Measurements from ENCODE around the gene RGL2.

The RGL2 gene

DNA sequence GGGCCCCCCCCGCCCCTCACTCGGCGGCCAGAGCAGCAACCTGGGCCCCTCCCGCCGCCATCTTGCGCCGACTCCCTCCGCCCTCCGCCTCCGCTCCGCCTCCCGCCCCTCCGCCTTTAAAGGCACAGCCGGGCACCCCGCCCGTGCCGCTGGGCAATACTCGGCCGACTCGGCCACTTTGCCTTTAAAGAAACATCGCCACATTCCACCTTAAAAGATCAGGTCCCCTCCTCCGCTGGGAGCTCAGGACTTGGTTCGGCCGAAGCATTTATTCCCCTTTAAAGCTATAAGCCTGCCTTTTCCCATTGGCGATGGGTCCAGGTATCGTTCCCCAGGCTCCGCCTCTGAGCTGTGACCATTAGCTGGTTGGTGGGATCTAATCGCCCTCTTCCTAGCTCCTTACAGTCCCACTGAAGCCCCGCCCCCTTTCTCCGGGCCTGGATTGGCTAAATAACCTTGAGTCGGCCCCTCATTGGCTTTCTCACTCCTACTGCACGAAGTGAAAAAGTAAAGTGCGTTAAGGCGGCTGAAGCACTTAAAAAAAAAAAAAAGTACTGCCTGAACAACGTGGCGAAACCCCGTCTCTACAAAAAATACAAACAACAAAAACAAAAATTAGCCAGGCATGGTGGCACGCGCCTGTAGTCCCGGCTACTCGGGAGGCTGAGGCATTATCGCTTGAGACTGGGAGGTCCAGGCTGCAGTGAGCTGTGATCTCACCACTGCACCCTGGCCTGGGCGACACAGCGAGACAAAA lies 19.1 kb upstream of the RGL2 start, which contains the start of gene ZBTB22:
ZBTB22 (minus strand) TSS at position 76 of the 757 bp plus-strand sequence. CDS start 828 bp downstream, outside the sequence.
- peak; percentile 97 for DNase-seq (ENCODE audit: insufficient read length, low spot score)
- peak; percentile 82 for FAIRE-seq

DNA sequence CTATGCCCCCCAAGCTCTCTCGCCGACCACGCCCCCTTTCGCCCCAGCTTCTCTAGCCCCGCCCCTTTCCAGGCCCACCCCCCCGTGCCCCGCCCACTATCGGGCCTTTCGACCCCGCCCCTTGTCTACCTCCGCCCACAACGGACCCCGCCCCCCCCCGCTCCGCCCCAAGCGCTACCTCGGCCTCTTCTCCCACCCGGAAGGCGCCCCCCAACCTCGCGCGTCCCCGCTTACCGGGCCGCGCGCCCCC lies 18.6 kb upstream of the RGL2 start:
- DNase-seq (ENCODE audit: insufficient read length, low spot score) (no peak), FAIRE-seq (no peak)

DNA sequence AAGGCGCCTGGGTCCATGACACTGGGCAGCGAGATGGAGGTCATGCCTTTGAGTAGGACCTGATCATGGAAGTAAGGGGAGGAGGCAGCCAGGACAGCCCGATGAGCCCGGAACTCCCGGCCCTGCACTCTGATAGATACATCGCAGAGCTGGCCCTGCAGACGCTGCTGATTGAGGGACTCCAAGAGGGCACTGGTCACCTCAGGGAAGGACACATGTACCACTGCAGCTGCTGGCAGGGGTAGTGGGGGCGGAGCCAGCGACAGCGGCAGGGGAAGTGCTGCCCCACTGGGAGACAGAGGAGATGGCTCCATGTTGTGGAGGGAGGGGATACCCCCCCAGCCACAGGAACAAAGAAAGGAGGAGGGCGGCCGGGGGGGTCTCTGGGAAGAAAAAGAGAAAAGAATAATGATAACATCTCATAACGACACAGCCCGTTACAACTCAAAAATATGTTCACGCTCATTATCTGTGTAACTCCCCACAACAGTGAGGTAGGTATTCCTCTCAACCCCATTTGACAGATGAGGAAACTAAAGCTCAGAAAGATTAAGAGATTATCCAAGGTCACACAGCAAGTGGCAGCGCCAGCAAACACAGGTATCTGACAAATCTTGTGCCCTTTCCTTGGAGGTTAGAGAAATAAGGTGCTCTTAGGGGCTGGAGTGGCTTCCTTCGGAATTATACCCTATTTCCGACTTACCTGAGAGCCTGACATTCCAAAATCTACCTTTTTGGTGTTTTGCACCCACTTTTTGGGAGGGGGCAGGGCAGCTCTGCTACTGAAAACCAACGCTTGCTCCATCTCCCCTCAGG lies 18.1 kb upstream of the RGL2 start:
- FAIRE-seq (no peak), DNase-seq (ENCODE audit: insufficient read length, low spot score) (no peak)

DNA sequence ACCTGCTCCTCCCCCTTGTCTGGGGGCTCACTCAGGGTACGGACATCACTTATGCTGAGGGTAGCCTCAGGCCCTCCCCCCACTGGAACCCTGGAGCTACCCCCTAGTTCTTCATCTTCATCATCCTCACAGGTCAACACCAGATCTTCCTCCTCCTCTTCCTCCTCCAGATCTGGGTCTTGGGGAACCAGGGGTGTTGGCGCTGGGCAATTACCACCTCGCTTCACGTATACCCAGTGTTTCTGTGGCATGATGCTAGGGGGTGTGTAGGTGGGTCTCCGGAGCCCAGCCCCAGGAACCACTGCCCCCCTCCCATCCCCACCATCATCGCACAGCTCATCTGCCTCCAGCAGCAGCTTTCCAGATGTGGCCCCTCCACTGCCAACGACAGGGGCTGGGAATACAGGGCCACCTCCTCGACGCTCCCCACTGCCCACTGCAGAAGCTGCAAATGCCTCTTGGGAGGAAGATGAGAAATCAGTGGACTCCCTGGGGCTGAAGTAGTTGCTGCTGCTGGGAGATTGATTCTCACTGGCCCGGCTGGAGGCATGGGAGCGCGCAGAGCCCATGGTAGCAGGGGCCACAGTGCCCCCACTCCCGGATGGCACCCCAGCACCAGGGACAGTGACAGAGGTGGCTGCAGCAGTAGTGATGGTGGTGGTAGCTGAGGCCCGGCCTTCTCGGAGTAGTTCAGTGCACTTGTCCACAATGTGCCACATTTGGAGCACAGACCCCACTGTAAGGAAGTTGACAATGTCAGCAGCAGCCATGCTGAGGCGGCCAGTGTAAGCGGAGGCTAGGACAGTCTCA lies 17.3 kb upstream of the RGL2 start:
- no peak for DNase-seq (ENCODE audit: insufficient read length, low spot score)
- no peak for FAIRE-seq

DNA sequence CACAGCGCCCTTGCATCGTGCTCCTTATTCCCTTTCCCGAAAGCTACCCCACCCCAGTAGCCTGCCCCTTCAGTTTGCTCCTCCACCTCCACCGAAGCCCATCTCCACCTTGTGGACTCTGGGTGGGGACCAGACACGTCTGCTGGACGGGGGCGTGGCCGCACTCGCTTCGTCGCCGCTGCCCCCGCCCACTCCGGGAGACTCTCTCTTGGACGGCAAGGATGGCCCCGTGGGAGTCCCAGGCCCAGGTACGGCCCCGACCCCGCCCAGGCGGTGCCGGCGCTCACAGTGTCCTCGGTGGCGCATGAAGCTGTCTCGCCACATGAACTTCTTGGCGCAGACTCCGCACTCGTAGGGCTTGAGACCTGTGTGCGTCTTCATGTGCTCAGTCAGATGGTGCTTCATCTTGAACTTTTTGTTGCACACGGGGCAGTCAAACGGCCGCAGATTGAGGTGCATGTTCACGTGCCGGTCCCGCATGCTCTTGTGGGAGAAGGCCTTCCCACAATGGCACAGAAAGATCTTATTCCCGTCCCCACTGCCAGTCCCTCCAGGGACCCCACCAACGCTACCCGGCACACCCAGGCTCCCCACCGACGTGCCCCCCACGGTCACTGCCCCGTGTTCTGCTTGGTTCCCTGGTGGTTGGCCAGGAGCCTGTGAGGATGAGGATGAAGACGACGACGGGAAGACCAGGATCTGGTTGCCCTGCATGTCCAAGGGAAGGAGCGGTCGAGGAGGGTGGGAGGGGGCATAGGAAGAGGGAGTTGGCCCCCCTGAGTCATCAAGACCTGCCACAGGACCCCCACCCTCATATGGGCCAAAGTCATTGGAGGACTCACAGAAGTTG lies 16.4 kb upstream of the RGL2 start:
- no peak for DNase-seq (ENCODE audit: insufficient read length, low spot score)
- FAIRE-seq, result no peak

GRCh38 chr6:33314515-33314942 lies 15.8 kb upstream of the RGL2 start:
- FAIRE-seq (no peak), DNase-seq (ENCODE audit: insufficient read length, low spot score) (no peak)

GRCh38 chr6:33313709-33314514 lies 15.2 kb upstream of the RGL2 start, which contains the start of gene TAPBP:
TSS of gene TAPBP (minus strand) at chr6:33314078. CDS start at chr6:33314041, 37 bp downstream.
- DNase-seq (ENCODE audit: insufficient read length, low spot score), result no peak

GRCh38 chr6:33313105-33313708 lies 14.5 kb upstream of the RGL2 start:
- FAIRE-seq (no peak), DNase-seq (ENCODE audit: insufficient read length, low spot score) (no peak)

More at GRCh38 chr6:33313709-33314514, 15.2 kb upstream of the RGL2 start, which contains the start of gene TAPBP:
- FAIRE-seq, result no peak

DNA sequence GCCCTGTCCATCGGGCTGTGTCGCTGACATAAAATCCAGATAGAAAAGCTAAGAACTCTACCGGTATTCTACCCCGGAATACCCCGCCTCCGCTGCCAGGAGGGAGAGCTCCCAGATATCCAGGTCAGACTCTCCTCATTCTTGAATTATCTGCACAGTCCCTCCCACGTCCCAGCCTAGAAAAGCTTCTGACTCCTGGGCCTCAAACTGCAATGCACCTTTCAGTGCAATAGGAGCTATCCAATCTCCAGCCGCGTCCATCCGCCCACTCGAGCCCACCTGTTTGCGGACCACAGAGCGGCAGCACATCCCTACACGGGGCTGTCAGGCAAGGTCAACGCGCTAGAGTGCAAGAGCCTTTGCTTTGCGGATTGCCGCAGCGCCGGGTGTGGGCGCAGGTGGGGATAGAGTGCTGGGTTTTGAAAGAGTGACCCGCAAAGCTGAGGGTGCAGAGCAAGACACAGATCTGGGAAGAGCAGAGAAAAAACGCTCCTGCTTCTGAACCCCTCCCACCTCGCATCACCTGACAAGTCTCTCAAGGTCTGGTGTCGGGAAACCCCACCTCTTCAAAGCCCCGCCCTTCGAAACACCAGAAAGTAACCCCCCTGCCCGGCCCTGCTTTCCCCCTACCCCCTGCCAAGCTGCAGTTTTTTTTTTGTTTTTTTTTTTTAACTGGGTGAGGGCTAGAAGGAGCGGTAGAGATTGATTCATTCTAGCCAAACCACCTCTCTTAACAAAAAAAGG lies 13.8 kb upstream of the RGL2 start:
- peak; percentile 84 for DNase-seq (ENCODE audit: insufficient read length, low spot score)
- no peak for FAIRE-seq

GRCh38 chr6:33306356-33306755 lies 7.6 kb upstream of the RGL2 start:
- FAIRE-seq (no peak), DNase-seq (ENCODE audit: insufficient read length, low spot score) (no peak)

- FAIRE-seq (no peak), DNase-seq (ENCODE audit: insufficient read length, low spot score) (no peak)
These were observed 6.3 kb upstream of the RGL2 start for GRCh38 chr6:33305052-33305451.

- DNase-seq (ENCODE audit: insufficient read length, low spot score), result no peak
- no peak for FAIRE-seq
These were observed 5.5 kb upstream of the RGL2 start for GRCh38 chr6:33304216-33304615.

GRCh38 chr6:33301877-33302276 lies 3.1 kb upstream of the RGL2 start:
- FAIRE-seq (no peak), DNase-seq (ENCODE audit: insufficient read length, low spot score) (no peak)

DNA sequence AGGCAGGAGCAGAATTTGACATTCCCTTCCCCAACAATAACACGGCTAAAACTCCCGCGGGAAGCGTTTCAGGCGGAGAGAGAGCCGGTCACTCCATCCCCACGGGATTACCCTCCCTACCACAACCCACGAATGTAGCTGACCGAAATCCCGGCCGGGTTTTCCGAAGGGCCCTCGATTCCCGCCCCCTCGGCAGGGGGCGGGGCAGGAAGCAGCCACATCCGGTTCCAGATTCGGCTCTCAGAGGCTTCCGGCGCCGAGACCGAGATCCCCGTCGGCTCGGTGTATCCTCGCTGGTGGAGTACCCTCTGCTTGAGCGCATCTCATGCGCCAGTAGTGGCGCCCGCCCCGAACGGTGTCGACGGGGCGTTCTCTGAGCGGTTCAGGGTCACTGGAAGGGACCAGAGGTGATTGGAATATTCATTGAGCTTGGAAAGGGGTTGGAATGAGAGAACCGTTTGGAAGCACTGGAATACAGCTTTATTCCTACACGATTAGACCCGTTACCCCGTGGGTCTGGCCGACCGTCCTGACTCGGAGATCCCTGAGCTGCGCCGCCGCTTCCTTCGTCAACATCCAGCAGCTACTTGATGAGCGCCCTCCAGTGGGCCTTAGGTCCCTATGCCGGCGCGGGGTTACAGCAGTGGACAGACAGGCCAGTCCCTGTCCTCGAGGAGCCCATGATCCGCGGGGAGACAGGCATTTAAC lies 649 bp upstream of the RGL2 start:
- FAIRE-seq (peak; percentile 52), DNase-seq (ENCODE audit: insufficient read length, low spot score) (peak; percentile 83)

DNA sequence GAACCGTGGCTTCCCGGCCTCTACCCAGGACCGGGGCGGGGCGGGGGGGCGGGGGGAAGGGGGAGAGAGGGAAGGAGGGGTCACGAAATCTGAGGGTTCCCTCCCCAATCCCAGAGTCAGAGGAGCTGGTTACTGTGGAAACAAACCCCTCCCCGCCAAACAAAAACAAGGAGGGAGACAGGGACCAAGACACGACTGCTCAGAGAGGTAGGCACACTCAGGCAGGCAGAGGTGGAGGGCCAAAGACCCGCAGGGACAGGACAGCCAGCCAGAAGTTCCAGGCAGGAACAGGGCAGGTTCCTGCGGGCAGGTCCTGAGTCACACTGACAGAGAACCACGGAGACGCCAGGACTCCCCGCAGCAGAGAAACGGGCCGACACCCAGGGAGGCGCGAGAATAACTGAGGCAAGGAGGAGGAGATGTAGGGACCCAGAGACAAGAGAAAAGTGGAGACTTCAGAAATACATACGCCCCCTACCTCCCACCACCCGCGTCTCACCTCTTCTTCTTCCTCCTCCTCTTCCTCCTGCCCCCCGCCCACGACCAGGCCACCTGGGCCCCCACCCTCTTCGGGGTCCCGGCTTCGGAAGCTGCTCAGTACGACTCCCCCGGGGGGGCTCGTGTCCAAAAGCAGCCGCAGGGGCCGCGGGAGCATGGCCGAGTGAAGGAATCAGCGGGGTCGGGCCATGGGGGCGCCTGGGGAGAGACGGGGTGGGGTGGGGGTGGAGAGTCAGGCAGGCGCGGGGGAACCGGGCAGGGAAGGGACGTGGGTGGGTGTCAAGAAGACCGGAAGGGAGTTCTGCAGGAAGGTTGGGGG lies 578 bp downstream of the RGL2 start:
- DNase-seq (ENCODE audit: insufficient read length, low spot score) (no peak), FAIRE-seq (no peak)

- DNase-seq (ENCODE audit: insufficient read length, low spot score), result no peak
- FAIRE-seq, result no peak
These were observed 1.3 kb downstream of the RGL2 start for GRCh38 chr6:33297406-33297955.

Measured in HTR-8/SVneo (cell line).